NCI-H446 (cell line): ENCODE results near the gene ARHGAP15.
"Not testable (repeated sequence)": the region's sequence is repeated elsewhere in the genome, so short reads cannot be mapped to it uniquely, and the experiment has no call there.

ENCODE experiments used
- DNase-seq, 2 experiments: peaks; one replicate each; lab custom pipeline; 2025; lab: John Stamatoyannopoulos, UW

The ARHGAP15 gene

GRCh38 chr2:143128681-143129580, at the start of gene ARHGAP15:
ARHGAP15 (plus strand) TSS chr2:143129419.
- no peak for DNase-seq

- no peak for DNase-seq
These were observed 47.6 kb upstream of the ARHGAP15 start for GRCh38 chr2:143081616-143082015.

DNA sequence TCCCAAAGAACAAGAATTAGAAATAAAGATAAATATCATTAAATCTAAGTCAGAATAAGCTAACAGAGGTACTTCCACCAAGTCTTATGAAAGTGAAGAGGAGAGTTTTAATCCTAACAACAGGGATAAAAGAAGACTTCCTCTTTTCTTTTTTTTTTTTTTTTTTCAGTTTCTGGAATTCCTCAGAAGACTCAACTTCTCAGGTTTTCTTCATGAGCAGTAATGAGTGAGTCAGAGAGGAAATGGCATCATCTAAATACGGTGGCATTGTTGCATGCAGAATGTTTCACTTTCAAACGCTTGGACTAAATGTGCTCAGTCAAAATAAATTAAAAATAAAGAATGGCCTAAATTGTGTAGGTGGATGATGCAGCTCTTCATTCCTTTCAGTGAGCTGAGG, 45.6 kb upstream of the ARHGAP15 start:
- no peak for DNase-seq

- no peak for DNase-seq
These were observed 44.8 kb upstream of the ARHGAP15 start for GRCh38 chr2:143084462-143084861.

- no peak for DNase-seq
These were observed 44.0 kb upstream of the ARHGAP15 start for GRCh38 chr2:143085125-143085784.

DNA sequence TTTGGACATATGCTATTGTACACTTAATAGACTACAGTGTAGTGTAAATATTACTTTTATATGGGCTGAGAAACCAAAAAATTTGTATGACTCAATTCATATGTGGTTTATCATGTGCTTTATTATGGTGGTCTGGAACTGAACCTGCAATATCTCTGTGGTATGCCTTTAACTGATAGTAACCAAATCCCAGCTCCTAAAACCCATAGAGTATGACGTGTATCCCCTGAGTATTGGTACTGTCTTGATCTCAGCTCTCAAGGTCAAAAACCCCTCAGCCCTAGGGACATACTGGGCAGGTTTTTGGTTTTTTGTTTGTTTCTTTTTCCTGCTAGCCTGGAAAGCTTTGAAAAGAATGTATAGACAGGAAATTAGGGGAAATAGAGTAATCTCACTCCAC, 42.2 kb upstream of the ARHGAP15 start:
- no peak for DNase-seq

- DNase-seq, result no peak
These were observed 40.8 kb upstream of the ARHGAP15 start for GRCh38 chr2:143088388-143088787.

DNA sequence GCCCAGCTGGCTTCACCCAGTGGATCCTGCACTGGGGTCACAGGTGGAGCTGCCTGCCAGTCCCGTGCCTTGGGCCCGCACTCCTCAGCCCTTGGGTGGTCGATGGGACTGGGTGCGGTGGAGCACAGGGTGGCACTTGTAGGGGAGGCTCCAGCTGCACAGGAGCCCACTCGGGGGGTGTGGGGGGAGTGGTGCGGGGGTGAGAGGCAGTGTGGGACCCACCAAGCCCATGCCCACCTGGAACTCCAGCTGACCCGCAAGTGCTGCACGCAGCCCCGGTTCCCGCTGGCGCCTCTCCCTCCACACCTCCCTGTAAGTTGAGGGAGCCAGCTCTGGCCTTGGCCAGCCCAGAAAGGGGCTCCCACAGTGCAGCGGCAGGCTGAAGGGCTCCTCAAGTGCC, 39.7 kb upstream of the ARHGAP15 start:
- not testable (repeated sequence) for DNase-seq

DNA sequence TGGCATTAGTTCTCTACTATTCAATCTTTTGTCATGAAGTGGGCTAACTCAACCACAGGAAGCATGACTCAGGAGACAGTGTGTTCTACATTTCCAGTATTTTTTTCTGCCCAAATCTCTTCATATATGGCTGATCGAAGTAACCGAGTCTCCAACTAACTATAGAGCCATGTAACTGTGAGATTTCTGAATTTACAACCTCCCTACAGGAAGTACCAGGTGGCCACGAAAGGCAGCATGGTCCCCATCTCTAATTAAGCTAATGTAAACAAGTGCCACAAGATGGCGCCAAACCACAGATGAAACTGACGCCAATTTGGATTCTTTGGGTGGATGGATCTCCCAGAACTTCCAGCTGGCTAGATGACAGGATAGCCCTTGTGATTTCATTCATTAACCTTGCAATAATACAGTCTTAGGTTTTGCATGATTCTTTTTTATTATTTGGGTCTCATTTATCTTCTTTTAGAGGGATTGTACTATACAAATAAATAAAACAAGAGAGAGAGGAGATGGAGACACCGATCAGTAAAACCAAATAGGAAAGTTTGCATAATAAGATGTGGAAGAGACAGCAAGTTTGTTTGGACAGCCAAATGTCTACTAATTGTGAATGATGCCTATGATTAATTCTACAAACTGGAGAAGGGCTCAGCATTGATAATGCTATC, 18.3 kb upstream of the ARHGAP15 start:
- peak; percentile 91 to 93 for DNase-seq

DNA sequence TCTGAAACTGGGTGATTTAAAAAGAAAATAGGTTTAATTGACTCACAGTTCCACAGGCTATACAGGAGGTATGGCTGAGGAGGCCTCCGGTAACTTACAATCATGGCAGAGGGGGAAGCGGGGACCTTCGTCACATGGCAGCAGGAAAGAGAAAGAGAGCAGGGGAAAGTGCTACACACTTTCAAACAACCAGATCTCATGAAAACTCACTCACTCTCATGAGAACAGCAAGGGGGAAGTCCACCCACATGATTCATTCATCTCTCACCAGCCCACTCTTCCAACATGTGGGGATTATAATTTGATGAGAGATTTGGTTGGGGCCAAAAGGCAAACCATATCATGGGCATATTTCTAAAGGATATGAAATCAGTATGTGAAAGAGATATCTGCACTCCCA, 12.0 kb upstream of the ARHGAP15 start:
- DNase-seq, result no peak

DNA sequence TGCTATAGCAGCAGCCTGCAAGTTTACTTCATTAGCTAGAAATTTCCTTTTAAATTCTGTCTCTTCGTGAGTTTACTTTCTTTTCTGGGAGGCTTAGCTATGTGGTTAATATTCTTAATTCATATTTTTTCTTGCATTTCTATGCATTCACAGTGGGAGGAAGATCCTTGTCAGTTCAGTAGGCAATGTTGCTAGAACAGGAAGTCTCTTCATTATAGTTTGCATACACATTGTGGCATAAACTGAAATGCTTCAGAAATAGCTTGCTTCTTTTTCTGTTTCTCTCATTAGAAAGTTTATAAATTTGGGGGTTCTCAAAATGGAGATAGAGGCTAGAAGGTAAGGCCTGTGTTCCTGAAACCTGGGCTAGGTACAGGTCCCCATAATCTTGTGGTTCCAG, 8.1 kb upstream of the ARHGAP15 start:
- DNase-seq, result no peak

DNA sequence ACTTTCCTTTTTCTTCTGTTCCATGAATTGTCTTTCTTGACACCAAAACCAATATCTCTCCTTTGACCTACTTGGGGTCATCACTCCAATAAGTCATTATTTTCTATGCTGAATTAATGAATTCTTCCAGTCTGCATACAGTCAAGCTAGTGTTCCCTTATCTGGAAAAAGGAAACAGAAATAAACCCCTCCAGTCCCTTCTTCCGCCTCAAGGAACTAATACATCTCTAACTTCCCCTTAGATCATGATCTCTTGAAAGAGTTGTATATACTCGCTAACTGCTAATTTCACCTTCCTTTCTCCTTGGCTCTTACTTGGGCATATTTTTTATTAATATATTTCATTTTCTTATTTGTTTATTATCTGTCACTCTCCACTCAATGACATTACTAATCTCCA, 7.3 kb upstream of the ARHGAP15 start:
- no peak for DNase-seq

DNA sequence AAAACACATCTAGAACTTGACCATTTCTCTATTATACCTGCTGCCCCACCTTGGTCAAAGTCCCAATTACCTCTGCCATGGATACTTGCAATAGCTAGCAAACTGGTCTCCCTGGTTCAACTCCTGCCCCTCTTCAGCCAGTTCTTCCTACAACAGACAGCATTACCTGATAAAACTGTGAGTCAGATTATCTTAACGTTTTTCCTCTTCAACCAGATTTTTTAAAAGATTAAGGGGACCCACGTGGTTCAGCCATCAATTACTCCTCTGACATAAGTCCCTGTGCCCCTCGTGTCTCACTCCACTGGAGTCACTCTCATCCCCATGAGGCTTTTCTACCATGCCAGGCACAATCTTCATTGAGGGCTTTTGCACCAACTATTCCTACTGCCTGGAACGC, 5.3 kb upstream of the ARHGAP15 start:
- DNase-seq, result no peak

GRCh38 chr2:143124445-143124844, 4.8 kb upstream of the ARHGAP15 start:
- DNase-seq, result no peak

GRCh38 chr2:143125717-143126116, 3.5 kb upstream of the ARHGAP15 start:
- no peak for DNase-seq

- DNase-seq, result no peak
These were observed 3.1 kb downstream of the ARHGAP15 start for GRCh38 chr2:143132355-143132754.

DNA sequence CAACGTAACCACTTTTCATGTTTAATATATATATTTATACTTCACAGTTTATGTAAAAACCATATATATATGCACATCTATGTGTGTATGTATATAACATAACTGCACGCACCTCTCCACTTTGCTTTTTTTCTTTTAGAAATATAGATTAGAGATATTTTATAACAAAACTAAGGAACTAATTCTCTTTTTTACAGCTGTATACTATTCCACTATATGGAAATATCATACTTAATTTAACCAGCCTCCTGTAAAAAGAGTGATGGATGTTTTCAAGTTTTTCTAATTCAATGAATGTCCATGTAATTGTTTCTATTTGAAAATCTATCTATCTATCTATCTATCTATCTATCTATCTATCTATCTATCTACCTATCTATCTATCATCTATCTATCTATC, 4.6 kb downstream of the ARHGAP15 start:
- DNase-seq, result no peak

DNA sequence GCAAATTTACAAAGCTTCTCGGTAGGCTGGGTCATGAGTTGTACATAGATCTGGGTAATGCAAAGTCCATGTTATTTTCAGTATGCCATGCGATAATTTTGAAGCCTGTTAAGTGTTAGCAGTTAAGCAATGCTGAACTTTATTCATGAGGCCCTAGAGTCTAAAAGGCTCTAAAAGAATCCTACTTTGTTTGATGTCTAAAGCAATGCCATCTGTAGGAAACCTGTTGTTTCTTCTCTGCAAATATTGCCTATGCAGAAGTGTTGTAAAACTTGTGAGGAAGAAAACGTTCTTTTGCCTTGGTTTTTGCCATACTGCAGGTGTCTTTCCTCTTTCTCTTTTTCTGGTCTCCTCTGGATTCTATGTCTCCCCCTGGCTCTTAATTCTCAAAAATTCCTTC, 9.1 kb downstream of the ARHGAP15 start:
- DNase-seq, result no peak

- DNase-seq, result no peak
These were observed 10.7 kb downstream of the ARHGAP15 start for GRCh38 chr2:143139835-143140393.

GRCh38 chr2:143140864-143141661, 11.8 kb downstream of the ARHGAP15 start:
- DNase-seq, result no peak

DNA sequence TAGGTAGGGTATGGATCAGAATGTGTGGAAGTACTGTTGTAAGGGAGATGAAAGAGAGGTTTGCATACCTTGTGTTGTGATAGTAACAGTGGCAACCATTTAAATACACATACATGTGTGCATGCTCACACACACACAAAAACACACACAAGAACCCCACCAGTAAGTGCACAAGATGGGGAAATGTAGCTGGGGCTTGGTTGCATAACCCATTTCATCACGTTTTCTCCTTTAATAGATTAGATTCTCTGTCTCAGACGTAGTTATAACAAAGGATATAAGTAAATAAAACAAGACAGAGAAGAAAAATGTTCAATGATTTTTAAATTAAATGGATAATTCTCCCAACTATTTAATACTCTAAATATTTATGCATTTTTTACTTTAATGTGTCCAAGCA, 13.4 kb downstream of the ARHGAP15 start:
- DNase-seq, result no peak
